Tibial artery (tissue), 4 donors: Measurements from ENCODE around the gene GPC6.

ENCODE experiments used
- DNase-seq, 2 donors: peaks; one replicate each; pipeline ENCODE4 v3.0.0-alpha.2; 2019
- H3K27ac ChIP-seq, 2 donors: fragments of 200-600 bp; sonication (generic) in 1 of 2; 1 replicate in 1 of 2; 2 replicates in 1 of 2; pipeline ENCODE4 v1.5.1; 2018 to 2019; ENCODE audit warnings: mild to moderate bottlenecking in 1 of 2
- H3K27me3 ChIP-seq, 2 donors: fragments of 200-600 bp; sonication (generic) in 1 of 2; one replicate each; pipeline versions ENCODE4 v1.5.1 to v1.6.0; 2016 to 2019
- H3K36me3 ChIP-seq, 3 donors: fragments of 200-600 bp; sonication (generic) in 2 of 3; one replicate each; pipeline ENCODE4 v1.5.1; 2016 to 2019; ENCODE audit warnings: mild to moderate bottlenecking in 2 of 3
- H3K4me1 ChIP-seq, 4 donors: fragments of 200-600 bp; sonication (generic) in 2 of 4; 1 replicate in 3 of 4; 2 replicates in 1 of 4; pipeline ENCODE4 v1.5.1; 2016 to 2019
- H3K4me3 ChIP-seq, 2 donors: fragments of 200-600 bp; sonication (generic) in 1 of 2; 1 replicate in 1 of 2; 2 replicates in 1 of 2; pipeline ENCODE4 v1.5.1; 2018 to 2019; ENCODE audit warnings: mild to moderate bottlenecking in 2 of 2
- H3K9me3 ChIP-seq, 3 donors: fragments of 200-600 bp; sonication (generic) in 1 of 3; one replicate each; pipeline ENCODE4 v1.5.1; 2016 to 2019
- intact Hi-C: fragments of 100-400 bp; cut with DNase I; formaldehyde crosslinking; loops from one replicate; pipeline ENCODE4 v1.15.0; 2023; ENCODE audit warnings: low total_unique reads
- TF ChIP-seq, protein P1 (sequence below), 2 experiments: fragments of 200-600 bp in 1 of 2; fragments of 450-650 bp in 1 of 2; IDR thresholded peaks; one replicate each; pipeline ENCODE4 v1.5.1; 2017 to 2019; ENCODE audit warnings: antibody characterized with exemption in 2 of 2, mild to moderate bottlenecking in 1 of 2, moderate library complexity in 1 of 2

The GPC6 gene

DNA sequence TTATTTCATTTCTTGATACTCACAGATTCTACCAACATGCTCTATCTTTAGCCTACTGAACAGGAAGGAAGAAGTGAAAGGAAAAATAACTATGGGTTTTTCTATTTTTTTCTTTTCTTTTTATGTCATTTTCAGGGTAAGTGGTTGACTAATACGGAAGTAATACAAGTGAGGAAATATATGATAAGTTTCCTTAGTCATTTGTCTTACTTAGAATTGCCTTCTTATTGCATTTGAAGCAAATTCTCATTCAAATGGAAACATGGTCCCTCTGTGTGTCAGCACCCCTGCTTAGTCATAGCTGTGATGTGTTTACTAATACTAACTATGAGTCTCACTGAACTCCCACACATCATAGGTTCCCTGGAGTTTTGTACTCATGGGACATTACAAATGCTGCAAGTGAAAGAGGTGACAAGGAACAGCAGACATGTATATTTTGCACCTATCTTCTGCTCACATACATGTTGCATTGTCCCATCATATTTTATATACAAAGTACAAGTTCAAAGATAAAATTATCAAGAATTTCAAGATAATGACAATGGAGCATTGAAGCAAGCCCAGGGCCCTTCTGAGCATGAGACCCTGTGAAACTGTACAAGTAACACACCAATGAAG is 1192.8 kb downstream of the GPC6 start:
- TF ChIP-seq, protein P1, sequence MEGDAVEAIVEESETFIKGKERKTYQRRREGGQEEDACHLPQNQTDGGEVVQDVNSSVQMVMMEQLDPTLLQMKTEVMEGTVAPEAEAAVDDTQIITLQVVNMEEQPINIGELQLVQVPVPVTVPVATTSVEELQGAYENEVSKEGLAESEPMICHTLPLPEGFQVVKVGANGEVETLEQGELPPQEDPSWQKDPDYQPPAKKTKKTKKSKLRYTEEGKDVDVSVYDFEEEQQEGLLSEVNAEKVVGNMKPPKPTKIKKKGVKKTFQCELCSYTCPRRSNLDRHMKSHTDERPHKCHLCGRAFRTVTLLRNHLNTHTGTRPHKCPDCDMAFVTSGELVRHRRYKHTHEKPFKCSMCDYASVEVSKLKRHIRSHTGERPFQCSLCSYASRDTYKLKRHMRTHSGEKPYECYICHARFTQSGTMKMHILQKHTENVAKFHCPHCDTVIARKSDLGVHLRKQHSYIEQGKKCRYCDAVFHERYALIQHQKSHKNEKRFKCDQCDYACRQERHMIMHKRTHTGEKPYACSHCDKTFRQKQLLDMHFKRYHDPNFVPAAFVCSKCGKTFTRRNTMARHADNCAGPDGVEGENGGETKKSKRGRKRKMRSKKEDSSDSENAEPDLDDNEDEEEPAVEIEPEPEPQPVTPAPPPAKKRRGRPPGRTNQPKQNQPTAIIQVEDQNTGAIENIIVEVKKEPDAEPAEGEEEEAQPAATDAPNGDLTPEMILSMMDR (IDR thresholded peaks at IDR 0.05), result no peak
- no peaks in the 10 kb centered on the region for H3K4me1 ChIP-seq

DNA sequence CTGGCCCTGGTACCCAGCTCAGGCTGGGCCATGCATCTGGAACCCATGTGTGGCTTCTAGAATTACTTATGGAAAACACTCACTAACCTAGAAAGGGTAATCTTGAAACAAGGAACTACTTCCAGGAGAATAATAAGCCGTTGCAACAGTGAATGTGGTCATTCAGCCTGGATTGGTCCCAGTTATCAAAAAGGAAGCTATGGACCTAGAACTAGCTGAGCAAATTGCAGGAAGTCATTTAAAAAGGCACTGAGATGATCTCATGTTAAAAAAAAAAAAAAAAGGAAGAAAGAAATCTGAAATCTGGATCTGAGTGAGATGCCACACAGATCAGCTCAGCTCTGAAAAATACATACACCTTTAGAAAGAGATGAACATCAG is 1193.3 kb downstream of the GPC6 start:
- TF ChIP-seq, protein P1 (IDR thresholded peaks at IDR 0.05), result no peak
- Histone ChIP-seq H3K36me3 (no peaks in the 10 kb centered on the region), H3K4me3 (no peak overlapping the region), H3K9me3 (peaks cover 0 to 5% (median 0%) of the 10 kb centered on the region in 3 donors), H3K4me1 (no peaks in the 10 kb centered on the region), H3K27me3 (no peaks in the 10 kb centered on the region), H3K27ac (no peak overlapping the region)
- intact Hi-C loops, result no loop called here
- no peak for DNase-seq

More for the DNA sequence above, 1192.8 kb downstream of the GPC6 start:
- Histone ChIP-seq H3K27ac (no peak overlapping the region), H3K9me3 (peaks cover 0 to 5% (median 0%) of the 10 kb centered on the region in 3 donors), H3K27me3 (no peaks in the 10 kb centered on the region), H3K36me3 (no peaks in the 10 kb centered on the region), H3K4me3 (no peak overlapping the region)
- intact Hi-C loops, result no loop called here
- DNase-seq, result no peak

DNA sequence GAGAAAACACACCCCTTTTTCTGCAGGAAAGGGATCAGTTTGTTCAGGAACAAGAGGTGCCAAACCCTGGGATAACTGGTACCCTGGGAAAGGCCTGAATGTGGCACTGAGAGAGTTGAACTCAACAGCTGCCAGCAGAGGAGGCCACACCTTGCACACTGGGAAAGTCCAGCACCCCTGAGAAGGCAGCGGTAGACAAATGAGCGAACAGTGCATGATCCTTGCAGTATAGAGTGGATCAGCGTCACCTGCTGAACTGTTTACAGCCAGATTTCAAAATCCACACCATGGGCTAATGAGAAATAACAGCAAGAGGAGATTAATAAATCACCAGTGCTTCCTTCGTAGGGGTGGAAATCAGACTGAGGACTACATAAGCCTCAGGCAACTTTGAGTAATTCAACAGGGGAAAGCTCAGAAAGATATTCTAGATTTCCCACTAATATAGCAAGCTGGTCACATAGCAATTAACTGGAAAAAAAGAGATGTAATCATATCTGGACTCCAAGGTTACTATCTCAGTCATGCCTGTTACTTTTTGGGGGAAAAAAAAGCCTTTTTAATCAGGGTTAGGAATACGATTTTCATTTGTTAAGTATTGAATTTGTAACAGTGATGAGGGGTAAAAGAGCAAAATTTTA is 1200.8 kb downstream of the GPC6 start:
- H3K4me1 ChIP-seq, result no peaks in the 10 kb centered on the region
- H3K9me3 ChIP-seq, result no peaks in the 10 kb centered on the region
- TF ChIP-seq, protein P1 (IDR thresholded peaks at IDR 0.05), result no peak
- intact Hi-C loops, result no loop called here
- no peak for DNase-seq
- H3K27me3 ChIP-seq, result no peaks in the 10 kb centered on the region
- H3K27ac ChIP-seq, result no peak overlapping the region
- H3K4me3 ChIP-seq, result no peak overlapping the region
- H3K36me3 ChIP-seq, result no peaks in the 10 kb centered on the region

DNA sequence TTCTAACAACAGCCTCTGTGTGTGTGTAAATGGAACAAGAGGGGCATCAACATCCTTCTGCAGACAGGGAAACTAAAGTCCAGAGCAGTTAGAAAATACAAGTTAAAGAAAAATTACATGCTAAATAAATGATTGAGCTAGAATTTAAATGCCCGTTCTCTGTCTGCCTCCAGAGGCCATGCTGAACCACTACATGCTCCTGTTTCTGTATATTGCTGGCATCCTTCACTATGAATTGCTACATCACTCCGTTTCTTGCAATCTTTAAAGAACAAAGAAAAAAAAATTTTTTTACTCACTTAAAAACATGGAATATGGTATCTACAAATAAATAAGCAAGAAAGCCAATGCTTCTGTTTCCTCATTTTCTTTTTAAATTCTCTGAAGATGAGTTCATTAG is 1205.0 kb downstream of the GPC6 start:
- DNase-seq, result no peak
- Histone ChIP-seq H3K36me3 (no peaks in the 10 kb centered on the region), H3K4me1 (no peaks in the 10 kb centered on the region), H3K4me3 (no peak overlapping the region), H3K27me3 (no peaks in the 10 kb centered on the region), H3K27ac (no peak overlapping the region), H3K9me3 (no peaks in the 10 kb centered on the region)
- TF ChIP-seq, protein P1 (IDR thresholded peaks at IDR 0.05), result no peak
- intact Hi-C loops, result no loop called here

DNA sequence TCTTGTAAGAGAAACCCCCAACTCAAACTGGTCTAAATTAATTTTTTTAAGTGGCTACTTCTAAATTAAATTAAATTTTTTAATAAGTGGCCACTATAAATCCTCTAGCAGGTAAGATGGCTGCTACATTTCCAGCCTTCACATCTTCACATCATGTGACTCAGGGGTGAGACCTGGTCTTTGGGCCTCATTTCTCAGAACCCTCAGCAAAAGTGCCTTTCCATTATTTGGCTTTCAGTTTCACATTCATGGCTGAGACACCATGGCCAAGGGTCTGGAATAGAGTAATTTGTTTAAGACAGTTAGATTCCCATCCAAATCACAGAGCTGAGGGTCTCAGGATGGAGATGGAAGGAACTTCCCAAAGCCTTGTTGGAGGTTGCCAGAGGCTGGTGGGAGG is 1205.4 kb downstream of the GPC6 start:
- H3K9me3 ChIP-seq, result no peaks in the 10 kb centered on the region
- no peaks in the 10 kb centered on the region for H3K36me3 ChIP-seq
- no peak overlapping the region for H3K4me3 ChIP-seq
- no peak for DNase-seq
- TF ChIP-seq, protein P1 (IDR thresholded peaks at IDR 0.05), result no peak
- no peaks in the 10 kb centered on the region for H3K4me1 ChIP-seq
- H3K27me3 ChIP-seq, result no peaks in the 10 kb centered on the region
- no peak overlapping the region for H3K27ac ChIP-seq
- intact Hi-C loops, result no loop called here
